GM19328 (cell line): ENCODE results near the gene TRAK2.
"Not testable (repeated sequence)": the region's sequence is repeated elsewhere in the genome, so short reads cannot be mapped to it uniquely, and the experiment has no call there.

Source experiments
- ATAC-seq: cut with Tn5 transposase; IDR thresholded peaks from one replicate; pipeline ENCODE4 v1.9.1; 2021; ENCODE audit warnings: mild to moderate bottlenecking, moderate library complexity; ENCODE audit not compliant: unreplicated experiment

The TRAK2 gene

DNA sequence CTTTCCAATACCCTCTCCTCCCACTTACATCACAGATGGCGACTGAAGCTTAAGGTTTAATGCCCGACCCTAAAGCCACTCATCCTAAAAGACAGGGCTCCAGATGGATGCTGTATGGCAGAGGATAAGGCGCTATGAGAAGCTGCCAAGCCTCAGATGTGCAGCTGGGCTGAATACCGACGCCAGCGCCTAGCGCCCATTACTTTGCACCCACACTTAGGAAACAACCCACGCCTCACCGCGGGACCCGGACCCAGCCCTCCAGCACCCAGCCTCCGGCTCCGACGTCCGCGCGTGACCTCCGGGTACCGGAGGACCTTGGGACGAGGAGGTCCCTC, 335 bp downstream of the TRAK2 start:
- peak; percentile 24 for ATAC-seq

DNA sequence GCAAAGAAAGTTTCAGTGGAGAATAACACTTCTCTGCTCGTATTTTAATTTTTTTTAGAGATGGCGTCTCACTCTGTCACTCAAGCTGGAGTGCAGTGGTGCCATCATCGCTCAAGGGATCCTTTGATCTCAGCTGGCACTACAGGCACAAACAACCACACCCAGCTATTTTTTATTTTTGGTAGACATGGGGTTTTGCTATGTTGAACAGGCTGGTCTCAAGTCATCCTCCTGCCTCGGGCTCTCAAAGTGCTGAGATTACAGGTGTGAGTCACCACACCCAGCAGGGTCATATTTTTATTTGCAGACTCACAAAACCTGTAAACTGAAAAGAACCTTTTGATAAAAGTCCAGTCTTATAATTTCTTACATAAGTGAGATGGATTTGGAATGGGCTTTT, 2.6 kb downstream of the TRAK2 start:
- ATAC-seq = no peak

DNA sequence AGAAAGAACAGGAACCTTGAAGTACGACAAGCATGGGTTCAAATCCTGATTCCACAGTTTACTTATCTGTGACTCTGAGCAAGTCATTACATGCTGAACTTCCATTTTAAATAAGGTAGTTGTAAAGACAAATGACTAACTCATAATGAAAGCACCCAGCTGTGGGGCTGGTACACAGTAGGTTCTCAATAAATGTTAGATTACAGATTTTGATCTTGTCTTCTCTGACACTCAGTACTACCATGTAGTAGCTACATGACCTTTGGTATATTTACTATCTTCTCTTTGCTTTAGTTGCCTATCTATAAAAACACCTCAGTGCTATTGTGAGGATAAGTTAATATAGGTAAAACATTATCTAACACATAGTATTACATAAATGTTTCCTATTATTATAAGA, 3.2 kb downstream of the TRAK2 start:
- ATAC-seq = no peak

DNA sequence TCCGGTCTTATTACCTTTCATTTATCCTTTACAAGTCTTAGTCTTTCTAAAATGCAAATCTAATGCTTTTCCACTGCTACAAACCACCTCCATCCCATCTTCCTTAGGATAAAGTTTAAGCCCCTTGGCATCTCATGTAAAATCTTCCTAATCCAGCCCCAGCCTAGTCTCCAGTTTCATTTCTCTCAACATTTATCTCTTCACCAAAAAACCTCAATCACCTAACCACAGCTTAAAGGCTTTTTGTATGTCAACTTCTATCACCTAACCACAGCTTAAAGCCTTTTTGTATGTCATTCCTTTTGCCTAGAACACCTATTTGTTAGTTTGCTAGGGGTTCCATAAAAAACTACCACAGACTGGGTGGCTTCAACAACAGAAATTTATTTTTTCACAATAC, 4.2 kb downstream of the TRAK2 start:
- no peak for ATAC-seq

DNA sequence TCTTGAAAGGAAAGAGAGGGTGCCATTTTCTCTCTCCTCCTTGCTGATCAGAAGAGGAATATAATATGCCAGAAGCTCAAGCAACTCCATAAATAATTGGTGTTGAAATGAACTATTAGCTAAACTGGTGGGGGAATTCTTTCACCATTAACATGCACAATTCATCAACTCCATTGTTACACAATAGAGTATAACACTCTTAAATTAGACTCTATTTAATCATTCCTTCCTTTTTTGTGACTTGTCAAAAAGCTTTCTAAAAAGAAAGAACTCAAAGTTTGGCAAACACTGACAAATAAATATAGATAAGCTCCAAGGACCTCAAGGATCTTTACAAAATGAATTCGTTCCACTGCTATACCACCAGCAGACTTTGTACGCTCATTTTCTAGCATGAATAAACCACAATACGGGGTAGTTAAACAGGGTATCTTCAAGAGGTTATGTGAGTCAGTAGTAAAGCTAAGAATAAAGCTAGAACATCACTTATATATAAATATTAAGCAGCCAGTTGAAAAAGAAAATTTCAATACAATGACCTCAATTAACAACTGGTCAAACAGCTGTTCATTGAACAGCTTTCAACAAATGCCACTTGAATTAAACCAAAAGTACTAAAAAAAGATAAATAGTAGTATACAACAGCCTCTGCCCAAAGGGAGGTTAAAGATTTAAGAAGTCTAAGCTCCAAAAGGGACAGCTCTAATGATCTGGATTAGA, 6.4 kb downstream of the TRAK2 start:
- no peak for ATAC-seq

DNA sequence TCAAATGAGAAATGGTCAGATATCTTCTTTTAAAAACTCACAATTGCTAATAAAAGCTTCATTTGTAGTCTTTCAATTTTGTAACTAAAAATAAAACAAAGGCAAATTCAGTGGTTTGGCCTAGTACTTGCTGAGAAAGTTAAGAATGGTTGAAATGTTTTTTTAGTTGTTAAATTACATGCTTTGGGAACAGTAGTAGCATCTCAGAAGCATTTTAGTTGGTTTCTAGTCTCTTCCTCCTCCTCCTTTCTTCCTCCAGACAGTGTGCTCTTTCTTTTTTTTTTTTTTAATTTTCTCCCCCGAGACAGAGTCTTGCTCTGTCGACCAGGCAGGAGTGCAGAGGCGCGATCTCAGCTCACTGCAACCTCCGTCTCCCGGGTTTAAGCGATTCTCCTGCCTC, 9.8 kb downstream of the TRAK2 start:
- ATAC-seq = peak; percentile 55

DNA sequence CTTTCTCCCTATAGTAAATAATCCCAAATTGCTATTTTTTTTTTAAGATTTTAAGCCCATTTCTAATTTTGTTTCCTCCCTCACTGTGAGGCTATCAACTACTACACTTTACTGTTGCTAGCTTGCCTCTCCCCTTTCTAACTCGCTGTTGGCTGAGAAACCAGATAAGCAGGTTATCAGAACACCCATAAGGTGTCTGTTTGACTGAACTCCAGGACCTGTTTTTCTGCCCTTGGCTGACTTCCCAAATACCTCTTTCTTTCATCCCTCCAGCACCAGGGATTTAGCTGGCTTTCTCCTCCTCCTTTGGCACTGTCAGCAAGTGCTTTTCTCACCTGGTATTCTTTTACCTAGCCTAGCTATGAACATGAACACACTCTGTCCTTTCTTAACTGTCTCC, 11.1 kb downstream of the TRAK2 start:
- ATAC-seq = no peak

DNA sequence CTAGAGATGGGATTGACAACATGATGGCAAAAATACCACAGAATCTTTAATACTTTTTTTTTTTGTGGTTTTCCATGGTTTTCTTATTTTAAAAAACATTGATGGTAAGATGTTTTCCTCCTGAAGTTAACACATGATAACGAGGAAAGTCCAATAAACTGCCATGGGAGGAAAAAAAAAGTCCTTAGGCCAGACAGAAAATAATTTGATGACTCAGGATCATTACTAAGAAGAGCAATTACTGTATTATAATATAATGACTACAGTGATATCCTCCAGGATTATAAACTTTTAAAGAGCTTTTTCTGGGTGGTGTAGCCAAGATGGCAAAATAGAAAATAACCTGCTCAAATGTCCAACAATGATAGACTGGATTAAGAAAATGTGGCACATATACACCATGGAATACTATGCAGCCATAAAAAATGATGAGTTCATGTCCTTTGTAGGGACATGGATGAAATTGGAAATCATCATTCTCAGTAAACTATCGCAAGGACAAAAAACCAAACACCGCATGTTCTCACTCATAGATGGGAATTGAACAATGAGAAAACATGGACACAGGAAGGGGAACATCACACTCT, 11.8 kb downstream of the TRAK2 start:
- ATAC-seq = not testable (repeated sequence)

DNA sequence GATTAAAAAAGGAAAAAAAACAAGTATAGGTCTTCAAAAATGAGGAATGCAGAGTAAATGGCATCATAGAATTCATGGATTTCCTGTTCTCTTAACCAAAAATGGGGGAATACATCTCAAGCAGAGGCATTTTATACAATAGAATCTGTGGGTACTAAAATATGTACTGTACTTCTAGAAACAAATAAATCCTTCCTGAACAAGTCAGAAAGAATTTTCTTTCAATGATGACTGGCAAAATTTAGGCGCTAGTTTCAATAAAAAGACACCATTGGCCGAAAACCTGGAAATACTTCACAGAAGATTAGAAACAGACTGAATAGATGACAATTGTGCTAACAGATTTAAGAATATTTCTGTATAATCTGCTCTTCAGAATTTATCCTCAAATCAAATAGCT, 15.1 kb downstream of the TRAK2 start:
- no peak for ATAC-seq

DNA sequence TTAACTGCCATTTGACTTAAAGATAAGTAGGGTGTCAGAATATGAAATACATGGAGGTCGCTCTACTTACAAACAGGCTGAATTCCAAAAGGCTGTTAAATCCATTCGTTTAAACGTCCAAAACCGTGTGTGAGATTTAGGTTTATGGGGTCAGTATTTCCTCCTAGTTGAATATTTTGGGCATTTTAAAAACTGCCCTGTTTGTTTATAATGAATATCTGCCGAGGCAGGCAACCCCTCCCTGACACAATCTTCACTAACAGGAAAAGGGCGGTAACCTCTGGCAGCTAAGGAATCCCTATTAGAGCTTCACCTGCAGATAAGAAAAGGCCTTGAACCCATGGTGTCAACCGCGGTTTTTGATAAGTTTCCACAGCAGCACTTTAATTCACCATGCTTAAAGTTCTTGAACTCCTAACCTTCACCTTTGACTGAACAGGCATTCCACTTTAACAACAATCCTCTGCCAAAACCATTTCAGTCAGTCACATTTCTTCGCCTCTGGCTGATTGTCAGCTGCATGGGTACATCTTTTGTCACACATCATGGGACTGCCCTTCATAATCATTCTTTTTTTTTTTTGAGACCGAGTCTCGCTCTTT, 17.8 kb downstream of the TRAK2 start:
- ATAC-seq = no peak

DNA sequence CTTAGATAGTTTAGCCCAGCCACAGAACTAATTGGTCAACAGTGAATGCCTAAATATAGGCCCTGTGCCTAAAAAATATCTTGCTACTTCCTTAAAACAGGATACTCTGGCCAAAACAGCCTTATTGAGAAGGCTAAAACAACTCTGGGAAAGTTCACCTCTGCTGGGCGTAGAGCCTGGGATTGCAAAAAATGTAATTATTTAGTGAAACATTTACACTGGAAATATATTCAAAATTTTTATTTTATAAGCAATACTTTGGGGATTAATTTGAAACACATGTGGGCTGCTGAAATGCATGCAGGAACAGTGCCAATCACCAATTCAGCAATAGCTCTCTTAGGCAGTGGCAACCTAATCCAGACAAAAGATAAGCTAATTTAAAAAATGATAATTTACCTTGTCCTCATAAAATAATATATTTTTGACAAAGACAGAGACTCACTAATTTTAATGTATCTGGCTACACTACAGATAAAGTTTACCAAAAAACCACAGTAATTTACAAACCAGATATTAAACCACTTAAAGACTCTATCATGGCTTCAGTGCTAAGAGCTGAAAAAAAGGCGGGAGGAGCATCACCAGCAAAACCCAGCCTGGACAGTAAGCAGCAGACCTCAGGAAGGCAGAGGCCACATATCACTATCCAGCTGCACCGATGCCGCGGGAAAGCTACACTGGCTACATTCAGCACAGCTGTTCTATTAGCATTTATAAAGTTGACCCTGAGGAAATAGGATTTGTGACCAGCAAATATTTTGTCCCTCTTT, 18.5 kb downstream of the TRAK2 start:
- ATAC-seq = no peak

DNA sequence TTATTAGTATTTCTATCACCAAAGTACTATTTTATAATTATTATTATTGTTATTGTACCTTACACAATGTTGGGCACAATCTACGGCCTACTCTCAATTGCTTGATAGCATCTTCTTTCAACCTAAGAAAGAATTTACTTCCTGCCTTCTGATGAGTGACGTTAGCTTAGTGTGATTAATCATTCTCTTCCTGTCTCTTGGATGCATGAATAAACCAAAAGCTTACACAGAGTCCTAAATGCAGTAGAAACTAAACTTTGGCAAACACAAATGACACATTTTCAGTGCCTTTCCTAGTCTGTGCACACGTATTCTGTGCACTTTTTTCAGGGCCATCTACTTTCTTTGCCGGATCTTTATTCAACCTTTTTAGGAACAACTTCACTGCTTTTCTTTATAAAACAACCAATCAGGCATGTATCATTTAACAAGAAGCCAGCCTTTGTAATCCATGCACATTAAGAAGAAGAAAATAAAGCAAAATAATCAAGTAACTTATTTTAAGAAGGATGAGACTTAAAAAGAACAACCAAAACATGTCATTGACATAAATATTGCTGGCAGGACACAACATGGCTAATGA, 19.1 kb downstream of the TRAK2 start:
- ATAC-seq = no peak

DNA sequence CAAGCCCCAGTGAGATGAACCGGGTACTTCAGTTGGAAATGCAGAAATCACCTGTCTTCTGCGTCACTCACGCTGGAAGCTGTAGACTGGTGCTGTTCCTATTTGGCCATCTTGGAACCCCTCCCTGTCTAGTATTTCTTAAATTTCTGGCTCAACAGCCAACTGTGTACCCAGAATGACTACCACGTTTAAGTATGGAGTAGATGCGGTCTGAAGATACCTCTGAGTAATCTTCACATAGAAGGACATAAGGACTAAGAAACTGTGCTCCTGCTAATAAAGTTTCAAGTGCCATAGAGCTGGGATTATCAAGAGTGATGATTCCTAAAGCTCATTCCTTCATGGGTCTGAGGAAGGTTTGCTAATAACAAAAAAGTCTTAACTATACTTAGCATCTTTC, 20.4 kb downstream of the TRAK2 start:
- no peak for ATAC-seq

DNA sequence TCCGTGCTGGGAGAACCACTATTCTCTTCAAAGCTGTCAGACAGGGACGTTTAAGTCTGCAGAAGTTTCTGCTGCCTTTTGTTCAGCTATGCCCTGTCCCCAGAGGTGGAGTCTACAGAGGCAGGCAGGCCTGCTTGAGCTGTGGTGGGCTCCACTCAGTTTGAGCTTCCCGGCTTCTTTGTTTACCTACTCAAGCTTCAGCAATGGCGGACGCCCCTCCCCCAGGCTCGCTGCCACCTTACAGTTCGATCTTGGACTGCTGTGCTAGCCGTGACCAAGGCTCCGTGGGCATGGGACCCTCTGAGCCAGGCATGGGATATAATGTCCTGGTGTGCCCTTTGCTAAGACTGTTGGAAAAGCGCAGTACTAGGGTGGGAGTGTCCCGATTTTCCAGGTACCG, 20.9 kb downstream of the TRAK2 start:
- ATAC-seq = not testable (repeated sequence)

DNA sequence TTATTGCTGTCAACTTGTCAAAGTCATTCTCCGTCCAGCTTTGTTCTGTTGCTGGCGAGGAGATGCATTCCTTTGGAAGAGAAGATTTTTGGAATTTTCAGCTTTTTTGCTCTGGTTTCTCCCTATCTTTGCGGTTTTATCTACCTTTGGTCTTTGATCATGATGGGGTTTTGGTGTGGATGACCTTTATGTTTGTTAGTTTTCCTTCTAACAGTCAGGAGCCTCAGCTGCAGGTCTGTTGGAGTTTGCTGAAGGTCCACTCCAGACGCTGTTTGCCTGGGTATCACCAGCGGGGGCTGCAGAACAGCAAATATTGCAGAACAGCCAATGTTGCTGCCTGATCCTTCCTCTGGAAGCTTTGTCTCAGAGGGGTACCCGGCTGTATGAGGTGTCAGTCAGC, 21.4 kb downstream of the TRAK2 start:
- ATAC-seq = not testable (repeated sequence)

DNA sequence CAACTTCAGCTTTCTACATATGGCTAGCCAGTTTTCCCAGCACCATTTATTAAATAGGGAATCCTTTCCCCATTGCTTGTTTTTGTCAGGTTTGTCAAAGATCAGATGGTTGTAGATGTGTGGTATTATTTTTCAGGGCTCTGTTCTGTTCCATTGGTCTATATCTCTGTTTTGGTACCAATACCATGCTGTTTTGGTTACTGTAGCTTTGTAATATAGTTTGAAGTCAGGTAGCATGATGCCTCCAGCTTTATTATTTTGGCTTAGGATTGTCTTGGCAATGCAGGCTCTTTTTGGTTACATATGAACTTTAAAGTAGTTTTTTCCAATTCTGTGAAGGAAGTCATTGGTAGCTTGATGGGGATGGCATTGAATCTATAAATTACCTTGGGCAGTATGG, 22.9 kb downstream of the TRAK2 start:
- not testable (repeated sequence) for ATAC-seq

DNA sequence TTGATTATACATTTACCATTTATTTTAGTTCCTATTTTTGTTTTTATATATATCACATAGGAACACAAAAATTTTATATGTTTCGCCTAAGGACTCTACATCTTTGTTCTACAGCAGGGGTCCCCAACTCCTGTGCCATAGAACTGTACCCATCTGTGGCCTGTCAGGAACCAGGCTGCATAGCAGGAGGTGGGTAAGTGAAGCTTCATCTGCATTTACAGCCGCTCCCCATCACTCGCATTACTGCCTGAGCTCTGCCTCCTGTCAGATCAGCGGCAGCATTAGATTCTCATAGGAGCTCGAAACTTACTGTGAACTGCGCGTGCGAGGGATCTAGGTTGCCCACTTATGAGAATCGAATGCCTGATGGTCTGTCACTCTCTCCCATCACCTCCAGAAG, 25.3 kb downstream of the TRAK2 start:
- no peak for ATAC-seq

DNA sequence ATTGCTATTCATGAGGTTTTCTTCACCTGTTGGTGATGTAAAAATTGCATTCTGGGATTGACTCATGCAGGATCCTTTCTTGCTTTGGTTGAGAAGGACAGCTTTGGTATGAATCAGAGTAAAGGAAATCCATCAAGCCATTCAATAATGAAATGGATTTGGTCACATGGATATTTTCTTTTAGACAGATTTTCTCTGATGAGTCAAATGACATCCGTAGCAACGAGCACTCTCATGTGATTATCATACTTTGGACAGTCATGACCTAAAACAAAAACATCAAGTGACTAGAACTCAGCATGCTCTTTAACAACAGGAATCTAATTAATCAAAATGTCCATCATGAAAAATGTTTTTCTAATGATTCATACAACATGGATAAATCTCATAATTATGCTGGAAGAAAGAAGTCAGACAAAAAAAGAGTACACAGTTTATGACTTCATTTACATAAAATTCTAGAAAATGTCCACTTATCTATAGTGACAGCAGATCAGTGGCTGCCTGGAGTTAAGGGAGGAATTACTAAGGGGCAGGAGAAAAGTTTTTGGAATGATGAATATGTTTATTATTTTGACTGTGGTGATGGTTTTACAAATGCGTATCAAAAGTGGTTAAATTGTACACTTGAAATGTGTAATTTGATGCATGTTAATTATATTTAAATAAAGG, 30.7 kb downstream of the TRAK2 start:
- ATAC-seq = no peak

DNA sequence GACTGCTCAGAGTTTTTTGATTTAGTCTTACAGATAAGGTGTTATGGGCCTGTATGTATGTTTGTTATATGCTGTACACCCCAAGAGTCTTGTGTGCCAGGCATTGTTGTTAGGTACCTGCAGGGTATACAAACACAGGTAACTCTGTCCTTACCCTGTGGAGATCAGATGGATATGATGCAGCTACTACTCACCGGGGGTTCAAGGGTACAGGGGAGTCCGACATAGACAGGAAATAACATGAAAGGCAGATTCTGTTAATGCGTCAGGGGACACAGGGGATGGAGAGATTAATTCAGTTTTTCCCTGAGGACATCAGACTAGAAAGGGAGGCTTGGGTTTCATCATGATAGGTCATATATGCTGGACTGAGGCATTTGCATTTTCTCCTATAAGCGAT, 31.3 kb downstream of the TRAK2 start:
- ATAC-seq = no peak

DNA sequence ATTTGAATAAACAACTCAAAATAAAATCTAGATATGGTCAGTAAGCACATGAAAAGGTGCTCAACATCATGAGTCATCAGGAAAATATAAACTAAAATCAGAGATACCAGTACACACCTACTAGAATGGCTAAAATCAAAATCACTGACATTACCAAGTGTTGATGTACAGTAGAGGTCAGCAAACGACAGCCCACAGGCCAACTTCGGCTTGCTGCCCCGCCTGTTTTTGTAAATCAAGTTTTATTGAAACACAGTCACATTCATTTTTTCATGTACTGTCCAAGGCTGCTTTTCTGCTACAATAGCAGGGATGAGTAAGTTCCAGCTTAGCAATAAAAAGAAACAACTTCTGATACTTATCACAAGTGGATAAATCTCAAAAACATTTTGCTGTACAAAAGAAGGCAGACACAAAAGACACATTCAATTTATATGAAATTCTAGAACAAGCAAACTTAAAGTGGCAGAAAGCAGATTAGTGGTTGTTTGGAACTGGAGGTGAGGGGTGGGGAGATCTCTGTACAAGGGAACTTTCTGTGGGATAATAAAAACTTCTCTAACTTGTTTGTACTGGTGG, 32.1 kb downstream of the TRAK2 start:
- no peak for ATAC-seq

DNA sequence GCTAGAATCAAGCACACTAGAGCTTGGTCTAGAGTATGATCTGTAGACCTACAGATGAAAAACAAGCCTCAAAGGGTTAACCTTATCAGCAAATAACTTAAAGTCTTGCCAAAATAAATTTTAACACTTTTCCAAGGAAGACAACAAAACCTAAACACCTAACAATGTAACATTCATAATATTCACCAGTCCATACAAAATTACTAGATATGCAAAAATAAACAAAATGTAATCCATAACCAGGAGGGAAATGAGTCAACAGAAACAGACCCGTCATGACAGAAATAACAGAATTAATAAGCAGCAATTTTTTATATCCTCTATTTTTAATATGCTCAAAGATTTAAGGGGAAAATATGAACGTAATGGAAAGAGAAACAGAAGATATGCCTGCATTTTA, 36.1 kb downstream of the TRAK2 start:
- ATAC-seq = no peak
